HepG2 (cell line): ENCODE measurements around the gene OPA3. TPM values are rescaled to one million over a fixed set of nuclear protein-coding genes. Genes with fewer than 3 reads are reported as not detected.

Source experiments
- AGO2 ChIP-seq: fragments of 200-400 bp; formaldehyde crosslinking; optimal IDR thresholded peaks from 2 replicates; pipeline ENCODE3; 2017; ENCODE audit warnings: mild to moderate bottlenecking, low read depth, low read length, moderate library complexity
- DNMT1 ChIP-seq: sonication (generic); formaldehyde crosslinking; IDR thresholded peaks from 2 replicates; pipeline ENCODE4 v1.5.1; 2020; ENCODE audit warnings: mild to moderate bottlenecking, missing genetic modification reagents
- FOSL2 ChIP-seq: sonication (generic); formaldehyde crosslinking; IDR thresholded peaks from 2 replicates; pipeline ENCODE4 v1.4.0; 2020; ENCODE audit warnings: missing genetic modification reagents
- FOXM1 ChIP-seq: sonication (generic); formaldehyde crosslinking; IDR thresholded peaks from 2 replicates; pipeline ENCODE4 v1.5.0; 2020; ENCODE audit warnings: missing genetic modification reagents
- FOXP1 ChIP-seq, 2 experiments: fragments of 450-650 bp in 1 of 2; IDR thresholded peaks; 2 replicates each; pipeline ENCODE4 v1.6.1; 2017 to 2018; ENCODE audit warnings: antibody characterized with exemption in 1 of 2
- GATAD1 ChIP-seq: IDR thresholded peaks from 2 replicates; pipeline ENCODE4 v1.6.1; 2016; ENCODE audit warnings: missing genetic modification reagents, missing compliant biosample characterization
- HDAC2 ChIP-seq: sonication (generic); formaldehyde crosslinking; IDR thresholded peaks from 2 replicates; pipeline ENCODE4 v1.4.0; 2020; ENCODE audit warnings: missing genetic modification reagents
- HNRNPH1 ChIP-seq: fragments of 200-400 bp; formaldehyde crosslinking; optimal IDR thresholded peaks from 2 replicates; pipeline ENCODE3; 2017; ENCODE audit warnings: mild to moderate bottlenecking, low read depth, low read length
- KDM6A ChIP-seq: IDR thresholded peaks from 2 replicates; pipeline ENCODE4 v1.6.1; 2016; ENCODE audit warnings: low read depth
- PLRG1 ChIP-seq: fragments of 450-650 bp; conservative IDR thresholded peaks from 2 replicates; pipeline ENCODE4 v1.6.1; 2016
- RAD51 ChIP-seq: fragments of 450-650 bp; IDR thresholded peaks from 2 replicates; pipeline ENCODE4 v1.6.1; 2016; ENCODE audit warnings: borderline replicate concordance
- SMAD1 ChIP-seq: sonication (generic); formaldehyde crosslinking; IDR thresholded peaks from 2 replicates; pipeline ENCODE4 v1.4.0; 2020; ENCODE audit warnings: missing genetic modification reagents, low read depth, mild to moderate bottlenecking, borderline replicate concordance
- SP140L ChIP-seq: sonication (generic); formaldehyde crosslinking; IDR thresholded peaks from 2 replicates; pipeline ENCODE4 v1.4.0; 2020; ENCODE audit warnings: missing genetic modification reagents, borderline replicate concordance
- SP4 ChIP-seq: sonication (generic); formaldehyde crosslinking; IDR thresholded peaks from 2 replicates; pipeline ENCODE4 v1.8.1; 2023; ENCODE audit warnings: mild to moderate bottlenecking, missing genetic modification reagents
- STAT5B ChIP-seq: sonication (generic); formaldehyde crosslinking; IDR thresholded peaks from 2 replicates; pipeline ENCODE4 v1.4.0; 2020; ENCODE audit warnings: missing genetic modification reagents
- TBL1XR1 ChIP-seq: fragments of 150-350 bp; IDR thresholded peaks from 2 replicates; pipeline ENCODE4 v1.6.1; 2014; ENCODE audit warnings: borderline replicate concordance, low read length; ENCODE audit not compliant: partially characterized antibody
- ZFP82 ChIP-seq: sonication (generic); formaldehyde crosslinking; IDR thresholded peaks from 2 replicates; pipeline ENCODE4 v1.5.1; 2020; ENCODE audit warnings: mild to moderate bottlenecking, missing genetic modification reagents, borderline replicate concordance
- ZKSCAN5 ChIP-seq: sonication (generic); formaldehyde crosslinking; IDR thresholded peaks from 2 replicates; pipeline ENCODE4 v1.5.1; 2020; ENCODE audit warnings: mild to moderate bottlenecking, missing genetic modification reagents
- ZNF407 ChIP-seq: sonication (generic); formaldehyde crosslinking; IDR thresholded peaks from one replicate; pipeline ENCODE4 v1.5.1; 2020; ENCODE audit warnings: mild to moderate bottlenecking, missing genetic modification reagents; ENCODE audit errors: not compliant biosample characterization
- ZNF431 ChIP-seq: sonication (generic); formaldehyde crosslinking; IDR thresholded peaks from 2 replicates; pipeline ENCODE4 v1.9.0; 2022; ENCODE audit warnings: missing genetic modification reagents, low read depth, mild to moderate bottlenecking, borderline replicate concordance
- polyA plus RNA-seq, 8 experiments: library from polyadenylated mRNA; depleted of rRNA in 3 of 8; stranded (reverse) in 7 of 8; unstranded in 1 of 8; fragments of >200 nt; fragmentation: Illumina TruSeq in 4 of 8; extraction: Trizol in 4 of 8; gene quantifications; 2 replicates each; pipeline versions ENCODE4 v1.2.1 to v1.2.3, GENCODE V29; 2011 to 2016; ENCODE audit warnings: low read depth in 4 of 8, missing spikeins in 1 of 8, mixed read lengths in 1 of 8; ENCODE audit not compliant: insufficient read depth in 1 of 8
- total RNA-seq, 5 experiments: library from RNA; depleted of rRNA; stranded (reverse); fragments of >200 nt; fragmentation: Illumina TruSeq; extraction: Trizol; gene quantifications; 2 replicates each; pipeline ENCODE4 v1.2.3, GENCODE V29; 2016; ENCODE audit warnings: low read depth in 1 of 5
- TF ChIP-seq, protein P1 (sequence below): sonication (generic); formaldehyde crosslinking; IDR thresholded peaks from 2 replicates; pipeline ENCODE4 v1.8.1; 2022; ENCODE audit warnings: low read depth, mild to moderate bottlenecking, missing genetic modification reagents

Gene OPA3
- total and polyA plus RNA-seq, 2 of the 13 experiments (the other 11 are each of a cell fraction or from before 2014, with no cell fraction given) = 8.3 to 17.7 TPM

DNA sequence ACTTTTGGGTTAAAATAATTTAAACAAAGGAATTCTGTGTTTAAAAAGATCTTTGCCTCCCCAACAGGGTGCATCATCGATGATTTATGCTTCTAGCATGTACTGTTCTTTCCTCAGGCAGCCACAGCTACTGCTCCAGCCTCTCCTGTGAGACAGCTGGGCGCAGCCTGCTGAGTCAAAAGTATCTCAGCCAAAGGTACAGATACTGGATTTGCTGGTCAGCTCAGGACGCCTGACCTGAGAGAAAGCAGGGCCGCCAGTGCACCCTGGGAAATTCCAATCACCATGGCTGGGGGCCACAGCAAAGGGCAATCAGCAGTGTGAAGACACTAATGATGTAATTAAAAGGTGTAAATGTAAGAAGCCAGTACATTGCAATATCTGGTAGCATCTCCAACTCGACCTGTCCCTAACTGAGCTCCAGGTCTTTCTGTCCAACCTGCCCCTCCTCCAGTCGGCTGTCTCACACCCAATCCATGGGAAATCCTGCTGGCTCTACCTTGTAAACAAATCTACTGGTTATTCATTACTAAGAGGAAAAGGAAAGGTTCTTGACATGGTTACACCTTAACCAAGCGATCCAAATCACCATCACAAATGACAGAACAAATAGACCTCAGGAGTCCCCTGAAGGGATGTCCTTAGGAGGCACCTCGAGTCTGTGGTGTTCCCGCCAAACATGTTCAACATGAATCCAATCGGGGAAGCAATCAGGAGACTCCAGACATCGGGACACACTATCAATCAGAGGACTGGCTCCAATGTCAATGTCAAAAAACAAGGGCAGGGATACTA is 7.3 kb downstream of the OPA3 start (continued):
- TF ChIP-seq ZNF431 (CRISPR knock-in tag) (no peak), ZFP82 (CRISPR knock-in tag) (no peak), TBL1XR1 (peak; percentile 58), FOSL2 (CRISPR knock-in tag) (peak; percentile 53), AGO2 (no peak), SP4 (CRISPR knock-in tag) (no peak), SMAD1 (no peak), FOXM1 (CRISPR knock-in tag) (no peak), STAT5B (CRISPR knock-in tag) (no peak), HNRNPH1 (no peak), KDM6A (CRISPR knock-in tag) (peak; percentile 54; the same call in 1 of the 2 replicates), HDAC2 (CRISPR knock-in tag) (peak; percentile 58), SP140L (no peak), ZNF407 (CRISPR knock-in tag) (no peak), FOXP1 (IDR thresholded peaks at IDR 0.05) (no peak), FOXP1 (CRISPR knock-in tag; IDR thresholded peaks at IDR 0.05) (peak; percentile 38), DNMT1 (CRISPR knock-in tag) (no peak), PLRG1 (no peak), RAD51 (no peak), GATAD1 (CRISPR knock-in tag) (no peak), ZKSCAN5 (no peak)
- TF ChIP-seq, protein P1, sequence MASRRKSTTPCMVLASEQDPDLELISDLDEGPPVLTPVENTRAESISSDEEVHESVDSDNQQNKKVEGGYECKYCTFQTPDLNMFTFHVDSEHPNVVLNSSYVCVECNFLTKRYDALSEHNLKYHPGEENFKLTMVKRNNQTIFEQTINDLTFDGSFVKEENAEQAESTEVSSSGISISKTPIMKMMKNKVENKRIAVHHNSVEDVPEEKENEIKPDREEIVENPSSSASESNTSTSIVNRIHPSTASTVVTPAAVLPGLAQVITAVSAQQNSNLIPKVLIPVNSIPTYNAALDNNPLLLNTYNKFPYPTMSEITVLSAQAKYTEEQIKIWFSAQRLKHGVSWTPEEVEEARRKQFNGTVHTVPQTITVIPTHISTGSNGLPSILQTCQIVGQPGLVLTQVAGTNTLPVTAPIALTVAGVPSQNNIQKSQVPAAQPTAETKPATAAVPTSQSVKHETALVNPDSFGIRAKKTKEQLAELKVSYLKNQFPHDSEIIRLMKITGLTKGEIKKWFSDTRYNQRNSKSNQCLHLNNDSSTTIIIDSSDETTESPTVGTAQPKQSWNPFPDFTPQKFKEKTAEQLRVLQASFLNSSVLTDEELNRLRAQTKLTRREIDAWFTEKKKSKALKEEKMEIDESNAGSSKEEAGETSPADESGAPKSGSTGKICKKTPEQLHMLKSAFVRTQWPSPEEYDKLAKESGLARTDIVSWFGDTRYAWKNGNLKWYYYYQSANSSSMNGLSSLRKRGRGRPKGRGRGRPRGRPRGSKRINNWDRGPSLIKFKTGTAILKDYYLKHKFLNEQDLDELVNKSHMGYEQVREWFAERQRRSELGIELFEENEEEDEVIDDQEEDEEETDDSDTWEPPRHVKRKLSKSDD (CRISPR knock-in tag) = no peak
